OCI-LY7 (cell line): ENCODE results near the gene MTCL1. TPM values are rescaled to one million over a fixed set of nuclear protein-coding genes. Genes with fewer than 3 reads are reported as not detected.

ENCODE experiments used
- BruUV-seq: library from RNA; stranded (reverse); fragments of 400-500 nt; replicated peaks from 2 replicates; lab custom pipeline; 2021; lab: Mats Ljungman, UMichigan
- CTCF ChIA-PET: fragments of 300-600 bp; sonication (Branson Sonifier 250); formaldehyde crosslinking; loops from one replicate; lab custom pipeline; 2022; ENCODE audit warnings: antibody characterized with exemption; ENCODE audit not compliant: unreplicated experiment; lab: Charles Lee
- POLR2A ChIA-PET: fragments of 300-600 bp; sonication (Branson Sonifier 250); formaldehyde crosslinking; loops from one replicate; lab custom pipeline; 2022; ENCODE audit warnings: antibody characterized with exemption; lab: Charles Lee
- DNase-seq: peaks from one replicate; pipeline ENCODE4 v3.0.0-alpha.2; 2015; ENCODE audit warnings: low spot score
- H2AFZ ChIP-seq: fragments of 200-600 bp; sonication (generic), shearing (Covaris generic); 2 replicates; pipeline ENCODE4 v1.6.1; 2014; ENCODE audit warnings: mild to moderate bottlenecking, antibody characterized with exemption, low read length, moderate library complexity
- H3K27ac ChIP-seq: fragments of 200-600 bp; sonication (generic); 2 replicates; pipeline ENCODE4 v1.5.1; 2014; ENCODE audit warnings: mixed run types, low read depth, mild to moderate bottlenecking, moderate library complexity, low read length, inconsistent platforms; ENCODE audit not compliant: poor library complexity, severe bottlenecking
- H3K36me3 ChIP-seq: fragments of 200-600 bp; sonication (generic); 2 replicates; pipeline ENCODE4 v1.6.1; 2014; ENCODE audit warnings: mild to moderate bottlenecking, antibody characterized with exemption, low read length, moderate library complexity, mixed read lengths; ENCODE audit not compliant: insufficient read depth
- H3K4me1 ChIP-seq: fragments of 200-600 bp; sonication (generic); 2 replicates; pipeline ENCODE4 v1.5.1; 2014; ENCODE audit warnings: mild to moderate bottlenecking, low read length; ENCODE audit not compliant: insufficient read depth, poor library complexity, severe bottlenecking
- H3K4me2 ChIP-seq: fragments of 200-600 bp; sonication (generic); 2 replicates; pipeline ENCODE4 v1.6.1; 2014; ENCODE audit warnings: mild to moderate bottlenecking, low read length
- H3K4me3 ChIP-seq: fragments of 200-600 bp; sonication (generic); 2 replicates; pipeline ENCODE4 v1.5.1; 2014; ENCODE audit warnings: mild to moderate bottlenecking, low read depth, low read length; ENCODE audit not compliant: poor library complexity, severe bottlenecking
- H3K79me2 ChIP-seq: fragments of 200-600 bp; sonication (generic); 2 replicates; pipeline ENCODE4 v1.6.1; 2016; ENCODE audit warnings: low read depth, mild to moderate bottlenecking, low read length, moderate library complexity, mixed read lengths; ENCODE audit not compliant: insufficient read depth
- H3K9me2 ChIP-seq: fragments of 200-600 bp; sonication (generic); 2 replicates; pipeline ENCODE4 v1.6.1; 2016; ENCODE audit warnings: mild to moderate bottlenecking, low read length, mixed read lengths; ENCODE audit not compliant: insufficient read depth
- H3K9me3 ChIP-seq: fragments of 200-600 bp; sonication (generic); 2 replicates; pipeline ENCODE4 v1.6.1; 2014; ENCODE audit warnings: mild to moderate bottlenecking, mixed run types, low read length, mixed read lengths
- H4K20me1 ChIP-seq: fragments of 200-600 bp; sonication (generic); 2 replicates; pipeline ENCODE4 v1.6.1; 2014; ENCODE audit warnings: mild to moderate bottlenecking, antibody characterized with exemption, low read length, moderate library complexity, mixed read lengths; ENCODE audit not compliant: insufficient read depth
- EZH2phosphoT487 ChIP-seq: fragments of 200-600 bp; sonication (generic); IDR thresholded peaks from 2 replicates; pipeline ENCODE4 v1.6.1; 2018; ENCODE audit warnings: low read depth, borderline replicate concordance, mild to moderate bottlenecking, mixed run types, antibody characterized with exemption, low read length, moderate library complexity, mixed read lengths
- intact Hi-C: fragments of 100-400 bp; cut with micrococcal nuclease; formaldehyde crosslinking; loops from one replicate; pipeline ENCODE4 v1.10.0; 2022; ENCODE audit not compliant: unreplicated experiment
- total RNA-seq, 2 experiments: library from RNA; depleted of rRNA in 1 of 2; stranded (reverse); fragments of >200 nt in 1 of 2; shearing (Covaris generic) in 1 of 2; gene quantifications; 2 replicates each; pipeline ENCODE4 v1.2.3, GENCODE V29; 2014 to 2022
- TF ChIP-seq, protein P1 (sequence below): fragments of 200-600 bp; sonication (generic); conservative IDR thresholded peaks from 2 replicates; pipeline ENCODE4 v1.5.1; 2014; ENCODE audit warnings: mild to moderate bottlenecking, antibody characterized with exemption, low read length, moderate library complexity, mixed read lengths

The MTCL1 gene
- total RNA-seq, 2 experiments from 2014 or later: 96.8 to 159 TPM

DNA sequence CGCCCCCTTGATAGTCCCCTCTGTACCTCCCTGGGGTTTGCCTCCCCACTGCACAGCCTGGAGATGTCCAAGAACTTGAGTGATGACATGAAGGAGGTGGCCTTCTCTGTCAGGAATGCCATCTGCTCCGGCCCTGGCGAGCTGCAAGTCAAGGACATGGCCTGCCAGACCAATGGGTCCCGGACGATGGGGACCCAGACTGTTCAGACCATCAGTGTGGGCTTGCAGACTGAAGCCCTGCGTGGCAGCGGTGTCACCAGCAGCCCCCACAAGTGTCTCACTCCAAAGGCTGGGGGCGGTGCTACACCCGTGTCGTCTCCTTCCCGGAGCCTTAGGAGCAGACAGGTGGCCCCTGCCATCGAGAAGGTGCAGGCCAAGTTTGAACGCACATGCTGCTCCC, 119.9 kb downstream of the MTCL1 start:
- peaks cover 85% of the 10 kb centered on the region for H3K36me3 ChIP-seq
- no peaks in the 10 kb centered on the region for H3K9me2 ChIP-seq
- ChIA-PET POLR2A (no interaction called here), CTCF (no interaction called here)
- TF ChIP-seq, protein P1, sequence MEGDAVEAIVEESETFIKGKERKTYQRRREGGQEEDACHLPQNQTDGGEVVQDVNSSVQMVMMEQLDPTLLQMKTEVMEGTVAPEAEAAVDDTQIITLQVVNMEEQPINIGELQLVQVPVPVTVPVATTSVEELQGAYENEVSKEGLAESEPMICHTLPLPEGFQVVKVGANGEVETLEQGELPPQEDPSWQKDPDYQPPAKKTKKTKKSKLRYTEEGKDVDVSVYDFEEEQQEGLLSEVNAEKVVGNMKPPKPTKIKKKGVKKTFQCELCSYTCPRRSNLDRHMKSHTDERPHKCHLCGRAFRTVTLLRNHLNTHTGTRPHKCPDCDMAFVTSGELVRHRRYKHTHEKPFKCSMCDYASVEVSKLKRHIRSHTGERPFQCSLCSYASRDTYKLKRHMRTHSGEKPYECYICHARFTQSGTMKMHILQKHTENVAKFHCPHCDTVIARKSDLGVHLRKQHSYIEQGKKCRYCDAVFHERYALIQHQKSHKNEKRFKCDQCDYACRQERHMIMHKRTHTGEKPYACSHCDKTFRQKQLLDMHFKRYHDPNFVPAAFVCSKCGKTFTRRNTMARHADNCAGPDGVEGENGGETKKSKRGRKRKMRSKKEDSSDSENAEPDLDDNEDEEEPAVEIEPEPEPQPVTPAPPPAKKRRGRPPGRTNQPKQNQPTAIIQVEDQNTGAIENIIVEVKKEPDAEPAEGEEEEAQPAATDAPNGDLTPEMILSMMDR: no peak
- no peak for TF ChIP-seq EZH2phosphoT487
- H3K4me3 ChIP-seq: no peak overlapping the region
- intact Hi-C loops: no loop called here
- H3K27ac ChIP-seq: no peak overlapping the region
- H3K4me1 ChIP-seq: no peaks in the 10 kb centered on the region
- H3K79me2 ChIP-seq: no peaks in the 10 kb centered on the region
- BruUV-seq: no TSS peak
- no peaks in the 10 kb centered on the region for H3K9me3 ChIP-seq
- no peaks in the 10 kb centered on the region for H4K20me1 ChIP-seq
- no peak overlapping the region for H3K4me2 ChIP-seq
- H2AFZ ChIP-seq: no peak overlapping the region
- no peak for DNase-seq

DNA sequence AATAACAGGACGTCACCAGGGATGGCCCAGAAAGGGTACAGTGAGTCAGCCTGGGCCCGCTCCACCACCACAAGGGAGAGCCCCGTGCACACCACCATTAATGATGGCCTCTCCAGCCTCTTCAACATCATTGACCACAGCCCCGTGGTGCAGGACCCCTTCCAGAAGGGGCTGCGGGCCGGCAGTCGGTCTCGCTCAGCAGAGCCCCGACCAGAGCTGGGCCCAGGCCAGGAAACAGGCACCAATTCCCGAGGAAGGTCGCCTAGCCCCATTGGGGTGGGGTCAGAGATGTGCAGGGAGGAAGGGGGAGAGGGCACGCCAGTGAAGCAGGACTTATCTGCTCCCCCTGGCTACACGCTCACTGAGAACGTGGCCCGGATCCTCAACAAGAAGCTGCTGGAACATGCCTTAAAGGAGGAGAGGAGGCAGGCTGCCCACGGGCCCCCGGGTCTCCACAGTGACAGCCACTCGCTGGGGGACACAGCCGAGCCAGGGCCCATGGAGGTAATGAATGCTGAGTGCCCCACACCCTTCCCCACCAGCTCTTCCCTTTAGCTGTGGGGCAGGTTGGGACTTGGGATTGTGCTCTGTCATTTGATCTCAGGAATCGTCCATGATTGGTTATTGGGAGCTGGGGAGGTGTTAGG, 120.5 kb downstream of the MTCL1 start:
- Histone ChIP-seq H4K20me1 (no peaks in the 10 kb centered on the region), H3K4me3 (no peak overlapping the region), H2AFZ (no peak overlapping the region), H3K36me3 (peaks cover 79% of the 10 kb centered on the region), H3K79me2 (no peaks in the 10 kb centered on the region), H3K4me2 (no peak overlapping the region), H3K4me1 (no peaks in the 10 kb centered on the region), H3K9me3 (no peaks in the 10 kb centered on the region), H3K27ac (no peak overlapping the region), H3K9me2 (no peaks in the 10 kb centered on the region)
- no TSS peak for BruUV-seq
- TF ChIP-seq EZH2phosphoT487: no peak
- TF ChIP-seq, protein P1: no peak
- CTCF ChIA-PET: no interaction called here
- DNase-seq: no peak
- POLR2A ChIA-PET: no interaction called here
- intact Hi-C loops: no loop called here

DNA sequence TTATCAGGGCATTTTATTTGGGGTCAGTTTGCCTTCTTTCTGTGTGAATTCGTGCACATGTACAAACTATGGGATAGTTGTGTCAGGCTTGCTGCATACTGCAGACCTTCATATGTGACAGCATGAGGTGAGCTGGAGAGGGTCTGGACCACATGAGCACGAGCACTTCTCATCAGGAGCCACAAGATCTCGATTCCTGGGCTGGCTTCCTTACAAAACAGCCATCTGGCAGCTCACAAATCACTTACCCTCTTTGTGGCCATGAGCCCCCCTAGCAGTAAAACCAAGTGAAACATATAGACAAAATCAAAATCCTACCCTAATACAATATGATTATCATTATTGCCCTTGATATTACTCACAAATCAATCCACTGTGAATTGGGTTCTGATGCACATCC, 121.2 kb downstream of the MTCL1 start:
- no peaks in the 10 kb centered on the region for H3K9me2 ChIP-seq
- no peak overlapping the region for H3K27ac ChIP-seq
- ChIA-PET POLR2A (no interaction called here), CTCF (no interaction called here)
- no peaks in the 10 kb centered on the region for H3K4me1 ChIP-seq
- intact Hi-C loops: no loop called here
- H3K9me3 ChIP-seq: no peaks in the 10 kb centered on the region
- H3K4me2 ChIP-seq: no peak overlapping the region
- H3K4me3 ChIP-seq: no peak overlapping the region
- no TSS peak for BruUV-seq
- TF ChIP-seq, protein P1: no peak
- no peak for TF ChIP-seq EZH2phosphoT487
- H3K36me3 ChIP-seq: peaks cover 79% of the 10 kb centered on the region
- H4K20me1 ChIP-seq: no peaks in the 10 kb centered on the region
- DNase-seq: no peak
- no peak overlapping the region for H2AFZ ChIP-seq
- H3K79me2 ChIP-seq: no peaks in the 10 kb centered on the region
